ENCODE results near the gene PPP1R8. TPM values are rescaled to one million over a fixed set of nuclear protein-coding genes. Genes with fewer than 3 reads are reported as not detected.

The PPP1R8 gene
- total RNA-seq, 1 experiment from 2014 or later: 39.5 TPM

GRCh38 chr1:27782950-27783349 lies 47.6 kb upstream of the PPP1R8 start:
- POLR2A ChIA-PET: interaction anchor here (0.5 kb wide), 1 partner anchor 15 kb away, joined by 4 read pairs; no protein-coding TSS in a partner anchor
- H3K36me3 Mint-ChIP-seq: no peaks in the 10 kb centered on the region
- ATAC-seq: no peak
- no peaks in the 10 kb centered on the region for H3K27me3 Mint-ChIP-seq (ENCODE audit: low read depth)
- DNase-seq (ENCODE audit: low spot score): no peak
- no peaks in the 10 kb centered on the region for H3K9me3 Mint-ChIP-seq
- no peak for TF ChIP-seq AR (CRISPR knock-in tag; IDR thresholded peaks at IDR 0.05)
- TF ChIP-seq, protein P1, sequence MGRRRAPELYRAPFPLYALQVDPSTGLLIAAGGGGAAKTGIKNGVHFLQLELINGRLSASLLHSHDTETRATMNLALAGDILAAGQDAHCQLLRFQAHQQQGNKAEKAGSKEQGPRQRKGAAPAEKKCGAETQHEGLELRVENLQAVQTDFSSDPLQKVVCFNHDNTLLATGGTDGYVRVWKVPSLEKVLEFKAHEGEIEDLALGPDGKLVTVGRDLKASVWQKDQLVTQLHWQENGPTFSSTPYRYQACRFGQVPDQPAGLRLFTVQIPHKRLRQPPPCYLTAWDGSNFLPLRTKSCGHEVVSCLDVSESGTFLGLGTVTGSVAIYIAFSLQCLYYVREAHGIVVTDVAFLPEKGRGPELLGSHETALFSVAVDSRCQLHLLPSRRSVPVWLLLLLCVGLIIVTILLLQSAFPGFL (CRISPR knock-in tag; IDR thresholded peaks at IDR 0.05; ENCODE audit: borderline replicate concordance): no peak
- TF ChIP-seq ZNF263 (CRISPR knock-in tag; IDR thresholded peaks at IDR 0.05; ENCODE audit: low read depth): no peak
- TF ChIP-seq ERG (CRISPR knock-in tag; IDR thresholded peaks at IDR 0.05): no peak
- TF ChIP-seq, protein P2, sequence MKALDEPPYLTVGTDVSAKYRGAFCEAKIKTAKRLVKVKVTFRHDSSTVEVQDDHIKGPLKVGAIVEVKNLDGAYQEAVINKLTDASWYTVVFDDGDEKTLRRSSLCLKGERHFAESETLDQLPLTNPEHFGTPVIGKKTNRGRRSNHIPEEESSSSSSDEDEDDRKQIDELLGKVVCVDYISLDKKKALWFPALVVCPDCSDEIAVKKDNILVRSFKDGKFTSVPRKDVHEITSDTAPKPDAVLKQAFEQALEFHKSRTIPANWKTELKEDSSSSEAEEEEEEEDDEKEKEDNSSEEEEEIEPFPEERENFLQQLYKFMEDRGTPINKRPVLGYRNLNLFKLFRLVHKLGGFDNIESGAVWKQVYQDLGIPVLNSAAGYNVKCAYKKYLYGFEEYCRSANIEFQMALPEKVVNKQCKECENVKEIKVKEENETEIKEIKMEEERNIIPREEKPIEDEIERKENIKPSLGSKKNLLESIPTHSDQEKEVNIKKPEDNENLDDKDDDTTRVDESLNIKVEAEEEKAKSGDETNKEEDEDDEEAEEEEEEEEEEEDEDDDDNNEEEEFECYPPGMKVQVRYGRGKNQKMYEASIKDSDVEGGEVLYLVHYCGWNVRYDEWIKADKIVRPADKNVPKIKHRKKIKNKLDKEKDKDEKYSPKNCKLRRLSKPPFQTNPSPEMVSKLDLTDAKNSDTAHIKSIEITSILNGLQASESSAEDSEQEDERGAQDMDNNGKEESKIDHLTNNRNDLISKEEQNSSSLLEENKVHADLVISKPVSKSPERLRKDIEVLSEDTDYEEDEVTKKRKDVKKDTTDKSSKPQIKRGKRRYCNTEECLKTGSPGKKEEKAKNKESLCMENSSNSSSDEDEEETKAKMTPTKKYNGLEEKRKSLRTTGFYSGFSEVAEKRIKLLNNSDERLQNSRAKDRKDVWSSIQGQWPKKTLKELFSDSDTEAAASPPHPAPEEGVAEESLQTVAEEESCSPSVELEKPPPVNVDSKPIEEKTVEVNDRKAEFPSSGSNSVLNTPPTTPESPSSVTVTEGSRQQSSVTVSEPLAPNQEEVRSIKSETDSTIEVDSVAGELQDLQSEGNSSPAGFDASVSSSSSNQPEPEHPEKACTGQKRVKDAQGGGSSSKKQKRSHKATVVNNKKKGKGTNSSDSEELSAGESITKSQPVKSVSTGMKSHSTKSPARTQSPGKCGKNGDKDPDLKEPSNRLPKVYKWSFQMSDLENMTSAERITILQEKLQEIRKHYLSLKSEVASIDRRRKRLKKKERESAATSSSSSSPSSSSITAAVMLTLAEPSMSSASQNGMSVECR (CRISPR knock-in tag; IDR thresholded peaks at IDR 0.05; ENCODE audit: borderline replicate concordance): no peak
- no peak for TF ChIP-seq NR2C2 (CRISPR knock-in tag; IDR thresholded peaks at IDR 0.05)
- TF ChIP-seq CREB1 (CRISPR knock-in tag; IDR thresholded peaks at IDR 0.05): no peak
- TF ChIP-seq, protein P3, sequence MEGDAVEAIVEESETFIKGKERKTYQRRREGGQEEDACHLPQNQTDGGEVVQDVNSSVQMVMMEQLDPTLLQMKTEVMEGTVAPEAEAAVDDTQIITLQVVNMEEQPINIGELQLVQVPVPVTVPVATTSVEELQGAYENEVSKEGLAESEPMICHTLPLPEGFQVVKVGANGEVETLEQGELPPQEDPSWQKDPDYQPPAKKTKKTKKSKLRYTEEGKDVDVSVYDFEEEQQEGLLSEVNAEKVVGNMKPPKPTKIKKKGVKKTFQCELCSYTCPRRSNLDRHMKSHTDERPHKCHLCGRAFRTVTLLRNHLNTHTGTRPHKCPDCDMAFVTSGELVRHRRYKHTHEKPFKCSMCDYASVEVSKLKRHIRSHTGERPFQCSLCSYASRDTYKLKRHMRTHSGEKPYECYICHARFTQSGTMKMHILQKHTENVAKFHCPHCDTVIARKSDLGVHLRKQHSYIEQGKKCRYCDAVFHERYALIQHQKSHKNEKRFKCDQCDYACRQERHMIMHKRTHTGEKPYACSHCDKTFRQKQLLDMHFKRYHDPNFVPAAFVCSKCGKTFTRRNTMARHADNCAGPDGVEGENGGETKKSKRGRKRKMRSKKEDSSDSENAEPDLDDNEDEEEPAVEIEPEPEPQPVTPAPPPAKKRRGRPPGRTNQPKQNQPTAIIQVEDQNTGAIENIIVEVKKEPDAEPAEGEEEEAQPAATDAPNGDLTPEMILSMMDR (IDR thresholded peaks at IDR 0.05): no peak
- H3K27ac Mint-ChIP-seq: peak overlapping the region; percentile 34
- H3K4me1 Mint-ChIP-seq: no peaks in the 10 kb centered on the region
- no peak overlapping the region for H3K4me3 Mint-ChIP-seq
- CTCF ChIA-PET: interaction anchor here (1.1 kb wide), 1 partner anchor 114 kb away, joined by 3 read pairs; no protein-coding TSS in a partner anchor

GRCh38 chr1:27784700-27785099 lies 45.9 kb upstream of the PPP1R8 start:
- Mint-ChIP-seq H3K4me1 (no peaks in the 10 kb centered on the region), H3K36me3 (peaks cover 3% of the 10 kb centered on the region), H3K27me3 (ENCODE audit: low read depth) (no peaks in the 10 kb centered on the region), H3K9me3 (0 out of 2 replicates have a peak, but pooled peaks cover 3% of the 10 kb centered on the region), H3K27ac (no peak overlapping the region), H3K4me3 (no peak overlapping the region)
- ATAC-seq: no peak
- no peak for TF ChIP-seq PRRX2 (CRISPR knock-in tag; IDR thresholded peaks at IDR 0.05)
- TF ChIP-seq OVOL2 (CRISPR knock-in tag; IDR thresholded peaks at IDR 0.05; ENCODE audit: borderline replicate concordance): no peak
- no peak for TF ChIP-seq SMAD4 (CRISPR knock-in tag; IDR thresholded peaks at IDR 0.05)
- TF ChIP-seq NFYB (CRISPR knock-in tag; conservative IDR thresholded peaks at IDR 0.05; ENCODE audit: low read depth): no peak
- no peak for TF ChIP-seq FOXJ3 (CRISPR knock-in tag; IDR thresholded peaks at IDR 0.05; ENCODE audit: borderline replicate concordance)
- TF ChIP-seq, protein P4, sequence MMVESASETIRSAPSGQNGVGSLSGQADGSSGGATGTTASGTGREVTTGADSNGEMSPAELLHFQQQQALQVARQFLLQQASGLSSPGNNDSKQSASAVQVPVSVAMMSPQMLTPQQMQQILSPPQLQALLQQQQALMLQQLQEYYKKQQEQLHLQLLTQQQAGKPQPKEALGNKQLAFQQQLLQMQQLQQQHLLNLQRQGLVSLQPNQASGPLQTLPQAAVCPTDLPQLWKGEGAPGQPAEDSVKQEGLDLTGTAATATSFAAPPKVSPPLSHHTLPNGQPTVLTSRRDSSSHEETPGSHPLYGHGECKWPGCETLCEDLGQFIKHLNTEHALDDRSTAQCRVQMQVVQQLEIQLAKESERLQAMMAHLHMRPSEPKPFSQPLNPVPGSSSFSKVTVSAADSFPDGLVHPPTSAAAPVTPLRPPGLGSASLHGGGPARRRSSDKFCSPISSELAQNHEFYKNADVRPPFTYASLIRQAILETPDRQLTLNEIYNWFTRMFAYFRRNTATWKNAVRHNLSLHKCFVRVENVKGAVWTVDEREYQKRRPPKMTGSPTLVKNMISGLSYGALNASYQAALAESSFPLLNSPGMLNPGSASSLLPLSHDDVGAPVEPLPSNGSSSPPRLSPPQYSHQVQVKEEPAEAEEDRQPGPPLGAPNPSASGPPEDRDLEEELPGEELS (CRISPR knock-in tag; IDR thresholded peaks at IDR 0.05): no peak
- TF ChIP-seq E2F5 (CRISPR knock-in tag; IDR thresholded peaks at IDR 0.05): no peak
- no peak for TF ChIP-seq CREM (CRISPR knock-in tag; IDR thresholded peaks at IDR 0.05)
- CTCF ChIA-PET: no interaction called here
- POLR2A ChIA-PET: interaction anchor here (1.6 kb wide), 1 partner anchor 12 kb away, joined by 4 read pairs; the partner anchor contains the start of gene STX12
- no peak for DNase-seq (ENCODE audit: low spot score)

Data from WTC11 (cell line).